T-helper 17 cell (primary cell): ENCODE data around the gene CLEC12A. TPM values are rescaled to one million over a fixed set of nuclear protein-coding genes. Genes with fewer than 3 reads are reported as not detected.
"Not testable (repeated sequence)": the region's sequence is repeated elsewhere in the genome, so short reads cannot be mapped to it uniquely, and the experiment has no call there.

ENCODE experiments used
- ATAC-seq: fragments of 150-1000 bp; cut with Tn5 transposase; 2 replicates; pipeline ENCODE4 v1.10.0; 2021; ENCODE audit warnings: mild to moderate bottlenecking, moderate library complexity
- DNase-seq, 3 donors: peaks; one replicate each; pipeline versions ENCODE4 v3.0.0 to v3.0.0-alpha.2; 2020 to 2021
- H3K9me3 ChIP-seq: one replicate; pipeline ENCODE4 v1.7.0; 2013; ENCODE audit warnings: low read length, mild to moderate bottlenecking; ENCODE audit not compliant: control insufficient read depth, poor library complexity, severe bottlenecking
- H3K27ac Mint-ChIP-seq: one replicate; pipeline ENCODE4 v1.8.0; 2022; ENCODE audit warnings: mild to moderate bottlenecking, moderate library complexity, mixed read lengths
- H3K27me3 Mint-ChIP-seq: one replicate; pipeline ENCODE4 v1.8.0; 2022; ENCODE audit warnings: mixed read lengths
- H3K36me3 Mint-ChIP-seq: one replicate; pipeline ENCODE4 v1.8.0; 2022; ENCODE audit warnings: low read depth, mixed read lengths
- H3K4me1 Mint-ChIP-seq: one replicate; pipeline ENCODE4 v1.8.0; 2022; ENCODE audit warnings: mild to moderate bottlenecking, mixed read lengths
- H3K4me3 Mint-ChIP-seq: one replicate; pipeline ENCODE4 v1.8.0; 2022; ENCODE audit warnings: mild to moderate bottlenecking, moderate library complexity, mixed read lengths
- total RNA-seq, 4 donors: library from RNA in 2 of 4; stranded (reverse) in 2 of 4; gene quantifications; one replicate each; pipeline ENCODE4 v1.2.3 and lab custom pipeline; 2022 to 2026

Gene CLEC12A
- total RNA-seq, 2 donors from 2014 or later, result 0.37 to 4.6 TPM

GRCh38 chr12:9977916-9978315 lies 6.7 kb downstream of the CLEC12A start:
- Mint-ChIP-seq H3K4me1 (no peaks in the 10 kb centered on the region), H3K27me3 (peaks cover 23% of the 10 kb centered on the region), H3K4me3 (no peak overlapping the region), H3K36me3 (peaks cover 10% of the 10 kb centered on the region), H3K27ac (no peak overlapping the region)
- H3K9me3 ChIP-seq, result no peaks in the 10 kb centered on the region
- ATAC-seq (no peak), DNase-seq (no peak)

- H3K36me3 Mint-ChIP-seq, result peaks cover 3% of the 10 kb centered on the region
- peaks cover 23% of the 10 kb centered on the region for H3K27me3 Mint-ChIP-seq
- no peaks in the 10 kb centered on the region for H3K9me3 ChIP-seq
- ATAC-seq (no peak), DNase-seq (no peak)
- H3K4me1 Mint-ChIP-seq, result no peaks in the 10 kb centered on the region
- no peak overlapping the region for H3K27ac Mint-ChIP-seq
- no peak overlapping the region for H3K4me3 Mint-ChIP-seq
Measured at GRCh38 chr12:9980126-9980525, 8.9 kb downstream of the CLEC12A start.

- peaks cover 65% of the 10 kb centered on the region for H3K27me3 Mint-ChIP-seq
- H3K36me3 Mint-ChIP-seq, result peaks cover 5% of the 10 kb centered on the region
- ATAC-seq (no peak), DNase-seq (no peak)
- H3K4me1 Mint-ChIP-seq, result no peaks in the 10 kb centered on the region
- H3K9me3 ChIP-seq, result no peaks in the 10 kb centered on the region
- no peak overlapping the region for H3K27ac Mint-ChIP-seq
- H3K4me3 Mint-ChIP-seq, result no peak overlapping the region
Measured at GRCh38 chr12:9991876-9992275, 20.7 kb downstream of the CLEC12A start.

GRCh38 chr12:9992296-9992695 lies 21.1 kb downstream of the CLEC12A start:
- peaks cover 67% of the 10 kb centered on the region for H3K27me3 Mint-ChIP-seq
- ATAC-seq, result no peak
- no peak overlapping the region for H3K4me3 Mint-ChIP-seq
- H3K9me3 ChIP-seq, result no peaks in the 10 kb centered on the region
- H3K27ac Mint-ChIP-seq, result no peak overlapping the region
- peaks cover 5% of the 10 kb centered on the region for H3K36me3 Mint-ChIP-seq
- no peaks in the 10 kb centered on the region for H3K4me1 Mint-ChIP-seq
- no peak for DNase-seq

- Mint-ChIP-seq H3K4me1 (no peaks in the 10 kb centered on the region), H3K27ac (no peak within 1 kb of the TSS), H3K4me3 (no peak within 1 kb of the TSS), H3K27me3 (peaks cover 40% of the 10 kb centered on the region), H3K36me3 (peaks cover under 1% of the 10 kb centered on the region)
- no peak for DNase-seq
- no peak for ATAC-seq
- no peaks in the 10 kb centered on the region for H3K9me3 ChIP-seq
Measured at GRCh38 chr12:9999016-9999415, 27.8 kb downstream of the CLEC12A start, which contains the start of gene CLEC1B. CLEC1B (minus strand) TSS chr12:9999121; CDS start chr12:9999100, 21 bp downstream.

GRCh38 chr12:10001171-10001776 lies 30.1 kb downstream of the CLEC12A start:
- DNase-seq, result no peak

GRCh38 chr12:10012630-10013330 lies 41.6 kb downstream of the CLEC12A start:
- peaks cover 3% of the 10 kb centered on the region for H3K4me1 Mint-ChIP-seq
- no peaks in the 10 kb centered on the region for H3K9me3 ChIP-seq
- H3K27ac Mint-ChIP-seq, result no peak overlapping the region
- no peak overlapping the region for H3K4me3 Mint-ChIP-seq
- peaks cover 43% of the 10 kb centered on the region for H3K27me3 Mint-ChIP-seq
- ATAC-seq (no peak), DNase-seq (no peak)
- H3K36me3 Mint-ChIP-seq, result peaks cover under 1% of the 10 kb centered on the region

More at GRCh38 chr12:10001171-10001776, 30.1 kb downstream of the CLEC12A start:
- Mint-ChIP-seq H3K27me3 (peaks cover 38% of the 10 kb centered on the region), H3K36me3 (no peaks in the 10 kb centered on the region), H3K4me3 (no peak overlapping the region), H3K4me1 (no peaks in the 10 kb centered on the region), H3K27ac (no peak overlapping the region)
- ATAC-seq, result no peak
- H3K9me3 ChIP-seq, result no peaks in the 10 kb centered on the region

GRCh38 chr12:10015450-10015849 lies 44.2 kb downstream of the CLEC12A start:
- H3K27ac Mint-ChIP-seq, result no peak overlapping the region
- H3K4me1 Mint-ChIP-seq, result no peaks in the 10 kb centered on the region
- H3K36me3 Mint-ChIP-seq, result no peaks in the 10 kb centered on the region
- DNase-seq (no peak), ATAC-seq (no peak)
- peaks cover 32% of the 10 kb centered on the region for H3K27me3 Mint-ChIP-seq
- no peak overlapping the region for H3K4me3 Mint-ChIP-seq
- no peaks in the 10 kb centered on the region for H3K9me3 ChIP-seq

- Mint-ChIP-seq H3K27ac (no peak overlapping the region), H3K4me1 (no peaks in the 10 kb centered on the region)
Measured at GRCh38 chr12:10016881-10017280, 45.7 kb downstream of the CLEC12A start.

GRCh38 chr12:10018386-10018785 lies 47.2 kb downstream of the CLEC12A start:
- Mint-ChIP-seq H3K27ac (no peak overlapping the region), H3K4me1 (no peaks in the 10 kb centered on the region), H3K27me3 (peaks cover 29% of the 10 kb centered on the region), H3K4me3 (no peak overlapping the region), H3K36me3 (no peaks in the 10 kb centered on the region)
- no peak for ATAC-seq
- no peak for DNase-seq
- H3K9me3 ChIP-seq, result no peaks in the 10 kb centered on the region

More at GRCh38 chr12:10016881-10017280, 45.7 kb downstream of the CLEC12A start:
- Mint-ChIP-seq H3K4me3 (no peak overlapping the region), H3K27me3 (peaks cover 36% of the 10 kb centered on the region), H3K36me3 (no peaks in the 10 kb centered on the region)
- no peak for DNase-seq
- ATAC-seq, result no peak
- no peaks in the 10 kb centered on the region for H3K9me3 ChIP-seq

GRCh38 chr12:10021342-10021741 lies 50.1 kb downstream of the CLEC12A start:
- no peaks in the 10 kb centered on the region for H3K36me3 Mint-ChIP-seq
- DNase-seq (no peak), ATAC-seq (no peak)
- no peak overlapping the region for H3K4me3 Mint-ChIP-seq
- no peak overlapping the region for H3K27ac Mint-ChIP-seq
- no peaks in the 10 kb centered on the region for H3K9me3 ChIP-seq
- H3K27me3 Mint-ChIP-seq, result peaks cover 22% of the 10 kb centered on the region
- no peaks in the 10 kb centered on the region for H3K4me1 Mint-ChIP-seq

- H3K27me3 Mint-ChIP-seq, result peaks cover 31% of the 10 kb centered on the region
- DNase-seq (no peak), ATAC-seq (no peak)
- no peaks in the 10 kb centered on the region for H3K4me1 Mint-ChIP-seq
- no peak overlapping the region for H3K27ac Mint-ChIP-seq
- H3K4me3 Mint-ChIP-seq, result no peak overlapping the region
- no peaks in the 10 kb centered on the region for H3K9me3 ChIP-seq
- H3K36me3 Mint-ChIP-seq, result no peaks in the 10 kb centered on the region
Measured at GRCh38 chr12:10025236-10025635, 54.0 kb downstream of the CLEC12A start.

- H3K4me3 Mint-ChIP-seq, H3K9me3 ChIP-seq, H3K4me1 Mint-ChIP-seq, ATAC-seq, H3K27ac Mint-ChIP-seq, H3K36me3 Mint-ChIP-seq, DNase-seq: not testable (repeated sequence)
- H3K27me3 Mint-ChIP-seq, result peaks cover 37% of the 10 kb centered on the region
Measured at GRCh38 chr12:10026666-10027065, 55.5 kb downstream of the CLEC12A start.

GRCh38 chr12:10027311-10027710 lies 56.1 kb downstream of the CLEC12A start:
- no peak for ATAC-seq
- peaks cover 38% of the 10 kb centered on the region for H3K27me3 Mint-ChIP-seq
- no peak overlapping the region for H3K27ac Mint-ChIP-seq
- H3K36me3 Mint-ChIP-seq, result peaks cover 4% of the 10 kb centered on the region
- H3K4me3 Mint-ChIP-seq, result no peak overlapping the region
- no peak for DNase-seq
- no peaks in the 10 kb centered on the region for H3K4me1 Mint-ChIP-seq
- H3K9me3 ChIP-seq, result no peaks in the 10 kb centered on the region
